NOMO-1 (cell line): ENCODE data around the gene WFDC13.
A peak's percentile ranks its signal among the peaks of the same experiment; 100 is the strongest.
"Not testable (repeated sequence)": the region's sequence is repeated elsewhere in the genome, so short reads cannot be mapped to it uniquely, and the experiment has no call there.

Experiments
- DNase-seq, 2 experiments: peaks; one replicate each; lab custom pipeline; 2025; ENCODE audit not compliant: unreplicated experiment in 2 of 2; lab: John Stamatoyannopoulos, UW

WFDC13 gene, protein sequence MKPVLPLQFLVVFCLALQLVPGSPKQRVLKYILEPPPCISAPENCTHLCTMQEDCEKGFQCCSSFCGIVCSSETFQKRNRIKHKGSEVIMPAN

GRCh38 chr20:45701873-45702272 is at the start of gene WFDC13:
Gene WFDC13 (plus strand): TSS chr20:45702038. CDS start chr20:45702124, 86 bp downstream.
- DNase-seq, result no peak

- DNase-seq, result not testable (repeated sequence)
Observed at GRCh38 chr20:45657038-45657437, 44.8 kb upstream of the WFDC13 start.

- DNase-seq, result no peak
Observed at GRCh38 chr20:45670139-45670538, 31.7 kb upstream of the WFDC13 start, which contains the start of gene WFDC11. Gene WFDC11 (minus strand): TSS chr20:45670239. CDS start chr20:45650600, 19,639 bp downstream.

DNA sequence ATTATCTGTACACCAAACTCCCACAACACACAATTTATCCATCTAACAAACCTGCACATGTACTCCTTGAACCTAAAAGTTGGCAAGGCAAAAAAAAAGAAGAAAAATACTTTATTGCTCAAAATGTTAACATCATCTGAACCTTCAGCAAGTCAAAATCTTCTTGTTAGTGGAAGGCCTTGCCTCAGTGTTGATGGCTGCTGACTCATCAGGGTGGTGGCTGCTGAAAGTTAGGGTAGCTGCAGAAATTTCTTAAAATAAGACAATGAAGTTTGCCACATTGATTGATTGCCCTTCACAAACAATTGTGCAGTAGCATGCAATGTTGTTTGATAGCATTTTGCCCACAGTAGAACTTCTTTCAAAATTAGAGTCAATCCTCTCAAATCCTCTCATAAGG is 29.1 kb upstream of the WFDC13 start:
- peak; percentile 13 to 39 for DNase-seq

GRCh38 chr20:45679650-45680049 is 22.2 kb upstream of the WFDC13 start:
- no peak for DNase-seq

DNA sequence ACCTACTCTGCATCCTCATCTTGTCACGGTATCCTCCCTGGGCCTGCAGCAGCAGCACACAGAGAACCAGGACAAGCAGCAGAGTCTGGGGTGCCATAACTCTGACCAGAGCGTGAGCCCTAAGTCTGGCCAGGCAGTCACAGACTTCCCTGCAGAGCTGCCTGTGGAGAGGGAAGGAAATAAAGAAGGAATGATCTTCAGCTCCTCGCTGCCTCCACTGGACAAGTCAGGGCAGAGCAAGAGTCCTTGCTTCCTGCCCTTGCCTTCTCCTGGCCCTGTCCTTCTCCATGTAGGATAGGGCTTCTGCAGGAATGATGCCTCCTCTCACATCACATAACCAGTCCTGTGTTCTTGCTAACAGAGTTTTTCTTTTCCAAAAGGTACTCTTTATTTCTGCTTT is 15.9 kb upstream of the WFDC13 start:
- no peak for DNase-seq

DNA sequence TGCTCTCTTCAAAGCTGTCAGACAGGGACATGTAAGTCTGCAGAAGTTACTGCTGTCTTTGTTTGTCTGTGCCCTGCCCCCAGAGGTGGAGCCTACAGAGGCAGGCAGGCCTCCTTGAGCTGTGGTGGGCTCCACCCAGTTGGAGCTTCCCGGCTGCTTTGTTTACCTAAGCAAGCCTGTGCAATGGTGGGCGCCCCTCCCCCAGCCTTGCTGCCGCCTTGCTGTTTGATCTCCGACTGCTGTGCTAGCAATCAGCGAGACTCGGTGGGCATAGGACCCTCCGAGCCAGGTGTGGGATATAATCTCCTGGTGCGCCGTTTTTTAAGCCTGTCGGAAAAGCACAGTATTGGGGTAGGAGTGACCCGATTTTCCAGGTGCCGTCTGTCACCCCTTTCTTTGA is 8.5 kb upstream of the WFDC13 start:
- DNase-seq, result not testable (repeated sequence)

DNA sequence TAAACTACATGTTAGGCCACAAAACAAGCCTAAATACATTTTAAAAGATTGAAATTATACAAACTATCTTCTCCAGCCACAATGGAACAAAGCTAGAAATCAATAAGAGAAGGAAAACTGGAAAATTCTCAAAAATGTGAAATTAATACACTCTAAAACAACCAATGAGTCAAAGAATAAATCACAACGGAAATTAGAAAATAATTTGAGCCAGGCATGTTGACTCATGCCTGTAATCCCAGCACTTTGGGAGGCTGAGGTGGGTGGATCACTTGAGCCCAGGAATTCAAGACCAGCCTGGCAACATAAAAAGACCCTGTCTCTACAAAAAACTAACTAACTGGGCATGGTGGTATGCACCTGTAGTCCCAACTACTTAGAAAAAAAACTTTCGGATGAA is 6.3 kb upstream of the WFDC13 start:
- DNase-seq, result no peak

GRCh38 chr20:45701104-45701503 is 734 bp upstream of the WFDC13 start:
- DNase-seq, result peak in 1 of 2 experiments; percentile 26

DNA sequence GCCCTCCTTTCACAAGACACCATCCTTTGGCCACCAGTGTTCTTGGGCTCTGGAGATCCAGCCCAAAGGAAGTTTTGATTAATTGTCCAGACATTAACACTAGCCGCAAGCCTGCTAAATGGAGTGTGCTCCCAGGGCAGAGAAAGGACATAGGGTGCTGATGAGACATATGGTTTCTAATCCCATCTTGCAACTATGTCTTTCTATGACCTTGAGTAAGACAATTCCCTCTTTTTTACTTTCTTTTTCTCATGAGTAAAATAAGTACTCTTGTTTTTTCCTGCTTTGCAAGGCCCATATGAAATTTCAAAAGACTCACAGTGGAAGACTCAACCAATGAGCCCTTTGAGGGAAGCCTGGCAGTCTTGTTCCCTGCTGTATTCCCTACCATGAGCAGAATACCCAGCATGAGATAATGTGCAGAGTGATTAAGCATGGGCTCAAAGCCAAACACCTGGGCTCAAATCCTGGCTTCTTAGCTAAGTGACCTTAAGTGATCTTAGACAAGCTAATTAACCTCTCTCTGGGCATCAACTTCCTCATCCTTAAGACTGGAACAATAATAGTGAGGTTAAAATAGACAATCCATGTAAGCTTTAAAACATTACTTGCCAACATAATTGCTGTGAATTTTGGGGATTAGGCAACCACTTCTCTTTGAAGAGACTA is 3.3 kb downstream of the WFDC13 start, which contains the start of gene WFDC10B:
WFDC10B (minus strand) TSS at position 51 of the 669 bp plus-strand sequence. CDS start 19,027 bp downstream, outside the sequence.
- DNase-seq, result peak; percentile 28 to 67

DNA sequence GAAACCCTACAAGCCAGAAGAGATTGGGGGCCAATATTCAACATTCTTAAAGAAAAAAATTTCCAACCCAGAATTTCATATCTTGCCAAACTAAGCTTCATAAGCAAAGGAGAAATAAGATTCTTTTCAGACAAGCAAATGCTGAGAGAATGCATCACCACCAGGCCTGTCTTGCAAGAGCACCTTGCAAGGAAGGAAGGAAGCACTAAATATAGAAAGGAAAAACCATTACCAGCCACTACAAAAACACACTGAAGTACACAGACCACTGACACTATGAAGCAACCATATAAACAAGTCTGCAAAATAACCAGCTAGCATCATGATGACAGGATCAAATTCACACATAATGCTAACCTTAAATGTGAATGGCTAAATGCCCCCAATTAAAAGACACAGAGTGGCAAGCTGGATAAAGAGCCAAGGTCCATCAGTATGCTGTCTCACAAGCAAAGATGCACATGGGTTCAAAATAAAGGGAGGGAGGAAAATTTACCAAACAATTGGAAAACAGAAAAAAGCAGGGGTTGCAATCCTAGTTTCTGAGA is 14.4 kb downstream of the WFDC13 start:
- peak in 1 of 2 experiments; percentile 57 for DNase-seq

- no peak for DNase-seq
Observed at GRCh38 chr20:45722047-45722446, 20.2 kb downstream of the WFDC13 start, which contains the start of gene SPINT4. Gene SPINT4 (plus strand): TSS chr20:45722347. CDS start chr20:45722368, 21 bp downstream.

GRCh38 chr20:45725134-45725533 is 23.3 kb downstream of the WFDC13 start:
- DNase-seq, result no peak

DNA sequence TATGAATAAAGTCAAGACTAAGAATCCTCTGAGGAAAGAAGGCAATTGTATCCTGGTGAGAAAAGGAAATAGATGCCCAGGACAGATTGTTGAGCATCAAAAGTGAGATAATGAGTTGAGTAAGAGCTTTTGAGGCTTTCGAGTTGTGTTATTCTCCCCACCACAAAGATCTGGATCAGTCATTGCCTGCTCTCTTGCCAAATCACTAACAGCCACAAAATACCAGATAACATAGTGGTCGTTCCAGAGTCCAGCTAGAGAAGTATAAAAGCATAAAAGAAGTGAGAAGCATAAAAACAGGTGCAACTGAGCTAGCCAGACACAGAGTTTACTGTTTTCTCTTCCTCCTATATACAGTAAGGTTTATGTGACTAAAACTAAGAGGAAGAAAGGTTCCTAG is 25.2 kb downstream of the WFDC13 start:
- peak; percentile 72 to 80 for DNase-seq

GRCh38 chr20:45732199-45732598 is 30.4 kb downstream of the WFDC13 start:
- DNase-seq, result no peak

GRCh38 chr20:45735552-45735951 is 33.7 kb downstream of the WFDC13 start:
- no peak for DNase-seq

DNA sequence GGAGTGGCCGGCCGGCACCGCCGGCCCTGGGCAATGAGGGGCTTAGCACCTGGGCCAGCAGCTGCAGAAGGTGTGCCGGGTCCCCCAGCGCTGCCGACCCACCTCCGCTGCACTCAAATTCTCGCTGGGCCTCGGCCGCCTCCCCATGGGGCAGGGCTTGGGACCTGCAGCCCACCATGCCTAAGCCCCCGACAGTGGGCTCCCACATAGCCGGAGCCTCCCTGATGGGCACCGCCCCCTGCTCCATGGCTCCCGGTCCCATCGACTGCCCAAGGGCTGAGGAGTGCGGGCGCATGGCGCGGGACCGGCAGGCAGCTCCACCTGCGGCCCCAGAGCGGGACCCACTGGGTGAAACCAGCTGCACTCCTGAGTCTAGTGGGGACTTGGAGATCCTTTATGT is 34.1 kb downstream of the WFDC13 start:
- DNase-seq, result no peak

DNA sequence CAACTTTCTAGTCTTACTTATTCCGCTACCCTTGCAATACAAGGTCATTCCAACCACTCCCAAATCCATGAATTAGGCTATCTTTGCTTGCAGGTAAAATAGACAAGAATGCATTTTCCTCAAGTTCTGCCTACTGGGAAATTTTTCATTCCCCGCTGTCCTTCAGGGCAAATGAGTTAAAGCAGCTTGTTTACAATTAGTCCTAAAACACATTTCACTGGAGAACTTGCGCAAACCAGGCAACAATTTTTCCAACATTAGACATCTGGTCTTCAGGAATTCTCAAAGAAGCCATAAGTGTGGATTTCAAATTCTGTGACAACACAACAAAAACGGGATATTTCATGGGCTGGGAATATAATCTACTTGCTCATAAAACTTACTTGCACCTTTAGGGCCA is 40.8 kb downstream of the WFDC13 start:
- DNase-seq, result no peak

DNA sequence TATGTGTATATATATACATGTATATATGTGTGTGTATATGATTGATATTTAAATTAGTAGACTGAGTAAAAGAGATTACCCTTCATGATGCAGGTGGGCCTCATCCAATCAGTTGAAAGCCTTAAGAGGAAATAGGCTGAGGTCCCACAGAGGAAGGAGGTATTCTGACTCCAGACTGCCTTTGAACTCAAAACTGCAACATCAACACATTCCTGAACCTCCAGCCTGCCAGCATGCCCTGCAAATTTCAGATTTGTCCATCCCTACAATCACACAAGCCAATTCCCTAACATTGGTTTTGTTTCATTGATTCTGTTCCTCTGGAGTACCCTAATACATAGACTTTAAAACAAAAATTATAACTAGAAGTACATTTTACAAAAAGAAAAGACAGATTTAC is 43.2 kb downstream of the WFDC13 start:
- DNase-seq, result no peak

GRCh38 chr20:45751721-45752120 is 49.9 kb downstream of the WFDC13 start:
- DNase-seq, result no peak

DNA sequence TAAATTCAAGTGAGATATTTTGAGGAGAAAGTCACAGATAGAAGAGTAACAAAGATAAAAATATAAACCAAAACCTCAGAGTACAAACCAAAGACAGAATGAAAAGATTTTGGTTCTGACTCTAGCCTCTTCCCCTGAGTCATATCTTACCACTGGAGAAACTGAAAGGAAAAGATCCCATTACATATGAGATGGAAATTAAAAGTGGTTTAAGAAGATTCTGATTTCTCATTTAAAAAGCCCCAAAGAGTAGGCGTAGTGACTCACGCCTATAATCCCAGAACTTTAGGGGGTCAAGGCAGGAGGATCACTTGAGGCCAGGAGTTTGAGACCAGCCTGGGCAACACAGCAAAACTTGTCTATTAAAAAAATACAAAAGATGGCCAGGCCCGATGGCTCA is 50.9 kb downstream of the WFDC13 start:
- no peak for DNase-seq

DNA sequence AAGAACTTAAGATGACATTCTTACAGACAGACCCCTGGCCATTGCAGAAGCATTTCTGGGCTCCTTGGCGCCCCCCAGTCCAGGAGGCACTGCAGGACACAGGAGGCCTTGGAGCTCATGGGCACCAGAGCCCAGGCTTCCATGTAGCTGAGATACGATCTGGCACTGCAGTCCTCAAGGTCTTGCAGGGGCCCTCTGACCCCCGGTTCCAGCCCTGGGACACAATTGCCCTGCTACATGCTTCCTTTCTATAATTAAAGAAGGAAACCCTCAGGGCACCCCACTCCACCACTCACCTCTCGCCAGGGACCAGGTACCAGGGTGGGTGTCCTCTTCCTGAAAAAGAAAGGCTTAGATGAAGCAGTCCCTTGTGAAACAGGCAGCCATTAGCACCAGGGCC is 56.3 kb downstream of the WFDC13 start:
- no peak for DNase-seq
